ENCODE measurements around the gene CLCNKA. TPM values are rescaled to one million over a fixed set of nuclear protein-coding genes. Genes with fewer than 3 reads are reported as not detected.
"Not testable (repeated sequence)": the region's sequence is repeated elsewhere in the genome, so short reads cannot be mapped to it uniquely, and the experiment has no call there.

Gene CLCNKA
- total and polyA plus RNA-seq, 12 donors = 0.18 to 52.5 (median 2.1) TPM

DNA sequence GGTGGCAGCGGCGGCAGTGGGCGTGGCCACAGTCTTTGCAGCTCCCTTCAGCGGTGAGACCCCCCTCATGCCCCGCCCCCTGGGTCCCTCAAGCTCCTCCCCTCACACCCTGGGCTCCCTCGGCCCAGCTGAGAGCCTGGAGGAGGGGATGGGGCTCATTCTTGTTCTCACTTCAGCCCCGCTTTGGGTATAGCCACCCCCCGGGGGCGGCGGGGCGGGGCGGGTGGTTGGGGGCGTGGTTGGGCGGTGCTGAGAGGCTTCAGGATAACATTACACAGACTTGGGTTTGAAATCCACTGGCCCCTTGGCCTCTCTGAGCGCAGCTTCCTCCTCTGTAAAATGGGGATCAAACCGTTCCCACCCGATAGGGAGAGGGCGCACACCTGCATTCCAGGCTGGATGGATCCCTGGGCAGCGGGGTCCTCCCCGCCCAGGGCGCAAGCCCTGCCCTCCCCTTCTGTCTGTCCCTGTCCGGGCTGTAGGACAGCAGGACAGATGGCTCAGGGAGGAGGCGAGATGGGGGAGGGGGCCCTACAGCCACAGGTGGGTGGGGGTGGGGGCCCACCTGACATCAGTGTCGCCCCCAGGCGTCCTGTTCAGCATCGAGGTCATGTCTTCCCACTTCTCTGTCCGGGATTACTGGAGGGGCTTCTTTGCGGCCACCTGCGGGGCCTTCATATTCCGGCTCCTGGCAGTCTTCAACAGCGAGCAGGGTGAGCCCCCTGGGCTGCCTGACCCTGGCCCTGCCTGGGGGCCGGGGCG lies 5.1 kb downstream of the CLCNKA start:
- no peaks in the 10 kb centered on the region for H3K27me3 ChIP-seq
- peaks cover 7% of the 10 kb centered on the region in 2 donors for H3K4me1 ChIP-seq (replicated peaks in 1 of 2)
- H3K36me3 ChIP-seq (replicated peaks in 1 of 2) = no peaks in the 10 kb centered on the region
- peak overlapping the region in 1 of 4 donors; percentile 11 for H3K4me3 ChIP-seq
- peak in 1 of 7 donors; percentile 38 for DNase-seq
- TF ChIP-seq, protein P1, sequence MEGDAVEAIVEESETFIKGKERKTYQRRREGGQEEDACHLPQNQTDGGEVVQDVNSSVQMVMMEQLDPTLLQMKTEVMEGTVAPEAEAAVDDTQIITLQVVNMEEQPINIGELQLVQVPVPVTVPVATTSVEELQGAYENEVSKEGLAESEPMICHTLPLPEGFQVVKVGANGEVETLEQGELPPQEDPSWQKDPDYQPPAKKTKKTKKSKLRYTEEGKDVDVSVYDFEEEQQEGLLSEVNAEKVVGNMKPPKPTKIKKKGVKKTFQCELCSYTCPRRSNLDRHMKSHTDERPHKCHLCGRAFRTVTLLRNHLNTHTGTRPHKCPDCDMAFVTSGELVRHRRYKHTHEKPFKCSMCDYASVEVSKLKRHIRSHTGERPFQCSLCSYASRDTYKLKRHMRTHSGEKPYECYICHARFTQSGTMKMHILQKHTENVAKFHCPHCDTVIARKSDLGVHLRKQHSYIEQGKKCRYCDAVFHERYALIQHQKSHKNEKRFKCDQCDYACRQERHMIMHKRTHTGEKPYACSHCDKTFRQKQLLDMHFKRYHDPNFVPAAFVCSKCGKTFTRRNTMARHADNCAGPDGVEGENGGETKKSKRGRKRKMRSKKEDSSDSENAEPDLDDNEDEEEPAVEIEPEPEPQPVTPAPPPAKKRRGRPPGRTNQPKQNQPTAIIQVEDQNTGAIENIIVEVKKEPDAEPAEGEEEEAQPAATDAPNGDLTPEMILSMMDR (IDR thresholded peaks at IDR 0.05) = no peak
- no peak for TF ChIP-seq POLR2A (IDR thresholded peaks at IDR 0.05)
- no peaks in the 10 kb centered on the region for H3K9me3 ChIP-seq (replicated peaks in 1 of 3)
- intact Hi-C loops (cut with DNase I) = no loop called here
- 16 to 52% (median 32%) methylated on average over 4 to 33 of the region's 33 CpGs for WGBS, 4 donors
- H3K27ac ChIP-seq = no peak overlapping the region

DNA sequence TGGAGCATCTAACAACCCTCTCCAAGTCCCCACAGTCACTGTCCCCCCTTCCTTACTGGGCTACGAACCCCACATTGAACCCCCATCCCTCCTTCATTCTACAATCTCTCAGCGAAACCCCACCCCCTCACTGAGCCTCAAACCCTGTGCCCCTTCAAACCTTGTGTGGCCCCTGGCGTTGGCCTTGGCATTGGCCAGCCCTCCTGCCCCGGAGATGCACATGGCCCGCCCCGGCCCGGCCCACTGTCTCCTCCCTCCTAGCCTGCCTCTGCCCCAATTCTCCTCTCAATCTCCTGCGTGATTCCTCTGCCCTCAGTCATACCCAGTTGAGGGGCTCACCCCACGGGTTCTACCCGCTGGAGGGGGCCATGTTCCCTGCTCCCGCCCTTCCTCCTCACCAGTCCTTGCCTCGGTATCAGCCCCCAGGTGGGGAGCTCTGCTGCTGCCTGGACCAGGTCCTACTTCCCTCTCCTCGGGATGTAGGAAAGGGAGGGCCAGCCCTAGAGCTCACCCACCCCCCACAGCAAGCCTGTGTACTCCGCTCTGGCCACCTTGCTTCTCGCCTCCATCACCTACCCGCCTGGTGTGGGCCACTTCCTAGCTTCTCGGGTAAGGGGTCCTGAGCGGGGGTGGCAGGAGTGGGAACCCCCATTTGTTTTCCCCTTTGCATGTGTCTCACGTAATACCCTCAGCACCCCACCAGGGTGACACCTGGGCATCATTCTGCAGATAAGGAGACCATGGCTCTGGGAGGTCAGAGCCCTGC lies 6.6 kb downstream of the CLCNKA start:
- 65 to 71% (median 66%) methylated on average over 16 to 19 of the region's 19 CpGs for WGBS, 4 donors
- intact Hi-C loops (cut with DNase I) = no loop called here
- H3K36me3 ChIP-seq (replicated peaks in 1 of 2) = no peaks in the 10 kb centered on the region
- DNase-seq = no peak
- H3K4me1 ChIP-seq (replicated peaks in 1 of 2) = peaks cover 7% of the 10 kb centered on the region in 2 donors
- H3K4me3 ChIP-seq = no peak overlapping the region
- H3K27ac ChIP-seq = no peak overlapping the region
- no peaks in the 10 kb centered on the region for H3K9me3 ChIP-seq (replicated peaks in 1 of 3)
- TF ChIP-seq POLR2A (IDR thresholded peaks at IDR 0.05) = no peak
- TF ChIP-seq, protein P1 (IDR thresholded peaks at IDR 0.05) = no peak
- no peaks in the 10 kb centered on the region for H3K27me3 ChIP-seq

DNA sequence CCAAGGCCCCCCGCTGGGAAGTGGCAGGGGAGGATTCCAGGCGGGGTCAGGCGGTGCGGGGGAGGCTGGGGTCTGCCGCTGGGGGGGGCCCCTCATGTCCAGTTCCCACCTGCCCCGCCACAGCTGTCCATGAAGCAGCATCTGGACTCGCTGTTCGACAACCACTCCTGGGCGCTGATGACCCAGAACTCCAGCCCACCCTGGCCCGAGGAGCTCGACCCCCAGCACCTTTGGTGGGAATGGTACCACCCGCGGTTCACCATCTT lies 7.1 kb downstream of the CLCNKA start:
- H3K27ac ChIP-seq; H3K27me3 ChIP-seq; DNase-seq; H3K4me1 ChIP-seq (replicated peaks in 1 of 2); H3K36me3 ChIP-seq (replicated peaks in 1 of 2); H3K4me3 ChIP-seq; intact Hi-C loops (cut with DNase I); H3K9me3 ChIP-seq (replicated peaks in 1 of 3): not testable (repeated sequence)
- WGBS, 4 donors = 58 to 86% (median 72%) methylated on average over 1 to 12 of the region's 13 CpGs

DNA sequence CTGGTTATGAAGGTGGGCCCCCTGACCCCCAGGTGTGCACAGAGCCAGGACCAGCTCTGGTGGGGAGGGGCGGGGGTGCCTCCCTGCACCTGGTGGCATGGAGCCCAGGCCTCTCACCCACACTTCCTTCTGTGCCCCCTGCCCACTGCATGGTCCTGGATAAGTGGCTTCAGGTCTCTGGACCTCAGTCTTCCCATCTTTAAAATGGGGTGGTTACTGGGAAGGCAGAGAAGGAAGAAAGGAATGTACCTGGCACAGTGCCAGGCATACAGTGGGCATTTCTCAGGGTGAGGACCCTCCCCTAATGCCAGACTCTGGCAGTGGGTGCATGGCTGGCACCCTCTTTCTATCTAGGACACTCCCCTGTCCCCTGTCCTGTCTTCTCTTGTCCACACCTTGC lies 7.5 kb downstream of the CLCNKA start:
- Histone ChIP-seq H3K36me3 (replicated peaks in 1 of 2) (no peaks in the 10 kb centered on the region), H3K4me1 (replicated peaks in 1 of 2) (peaks cover 7% of the 10 kb centered on the region in 2 donors), H3K4me3 (no peak overlapping the region), H3K9me3 (replicated peaks in 1 of 3) (no peaks in the 10 kb centered on the region), H3K27ac (no peak overlapping the region), H3K27me3 (no peaks in the 10 kb centered on the region)
- WGBS, 4 donors = 75 to 100% (median 90%) methylated on average over 1 of the region's 1 CpG
- TF ChIP-seq, protein P1 (IDR thresholded peaks at IDR 0.05) = no peak
- TF ChIP-seq POLR2A (IDR thresholded peaks at IDR 0.05) = no peak
- no peak for DNase-seq
- intact Hi-C loops (cut with DNase I) = no loop called here

All from adrenal gland (tissue), 12 donors.